GM18519 (cell line): ENCODE results near the gene SPAG6.

ENCODE experiments used
- ATAC-seq: cut with Tn5 transposase; IDR thresholded peaks from one replicate; pipeline ENCODE4 v1.9.1; 2021; ENCODE audit warnings: mild to moderate bottlenecking, moderate library complexity; ENCODE audit not compliant: unreplicated experiment, low FRiP score

Gene SPAG6

GRCh38 chr10:22321924-22322640, 23.2 kb upstream of the SPAG6 start:
- no peak for ATAC-seq

- ATAC-seq = no peak
Observed at GRCh38 chr10:22322641-22323160, 22.6 kb upstream of the SPAG6 start.

GRCh38 chr10:22323538-22324305, 21.6 kb upstream of the SPAG6 start:
- ATAC-seq = no peak

- ATAC-seq = no peak
Observed at GRCh38 chr10:22324413-22324812, 20.9 kb upstream of the SPAG6 start.

- no peak for ATAC-seq
Observed at GRCh38 chr10:22324893-22325271, 20.4 kb upstream of the SPAG6 start.

- peak; percentile 34 for ATAC-seq
Observed at GRCh38 chr10:22325272-22326144, 19.8 kb upstream of the SPAG6 start.

- ATAC-seq = no peak
Observed at GRCh38 chr10:22326145-22326702, 19.1 kb upstream of the SPAG6 start.

- no peak for ATAC-seq
Observed at GRCh38 chr10:22329150-22329549, 16.1 kb upstream of the SPAG6 start.

GRCh38 chr10:22332116-22332692, 13.1 kb upstream of the SPAG6 start:
- ATAC-seq = no peak

- no peak for ATAC-seq
Observed at GRCh38 chr10:22333167-22333974, 11.9 kb upstream of the SPAG6 start.

GRCh38 chr10:22333975-22334282, 11.4 kb upstream of the SPAG6 start:
- no peak for ATAC-seq

GRCh38 chr10:22334414-22335172, 10.7 kb upstream of the SPAG6 start:
- ATAC-seq = no peak

GRCh38 chr10:22335173-22335933, 9.9 kb upstream of the SPAG6 start:
- no peak for ATAC-seq

- no peak for ATAC-seq
Observed at GRCh38 chr10:22338185-22338900, 7.0 kb upstream of the SPAG6 start.

GRCh38 chr10:22338931-22339330, 6.4 kb upstream of the SPAG6 start:
- no peak for ATAC-seq

- ATAC-seq = no peak
Observed at GRCh38 chr10:22339761-22340328, 5.5 kb upstream of the SPAG6 start.
